GM19023 (cell line): ENCODE data around the gene POLRMT.
A peak's percentile ranks its signal among the peaks of the same experiment; 100 is the strongest.

Experiments
- ATAC-seq: cut with Tn5 transposase; IDR thresholded peaks from one replicate; pipeline ENCODE4 v1.9.1; 2021; ENCODE audit warnings: mild to moderate bottlenecking, moderate library complexity; ENCODE audit not compliant: unreplicated experiment

Gene POLRMT

DNA sequence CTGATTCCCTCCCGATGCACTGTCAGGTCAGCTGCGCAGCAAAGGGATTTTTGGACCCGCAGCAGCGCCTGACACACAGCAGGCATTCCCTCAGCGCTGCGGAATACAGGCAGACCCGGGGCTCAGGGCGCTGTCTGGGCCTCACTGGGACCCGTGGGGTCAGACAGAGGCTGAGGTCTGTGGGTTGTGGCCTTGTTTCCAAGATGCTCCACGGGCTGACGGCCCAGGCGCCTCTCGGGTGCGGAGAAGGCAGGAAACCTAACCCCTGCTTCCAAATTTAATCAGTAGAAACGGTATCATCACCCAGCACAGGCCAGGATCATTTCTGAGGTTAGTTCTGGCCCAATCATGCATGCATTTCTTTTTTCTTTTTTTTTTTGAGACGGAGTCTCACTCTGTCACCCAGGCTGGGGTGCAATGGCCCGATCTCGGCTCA lies 30.4 kb upstream of the POLRMT start:
- no peak for ATAC-seq

DNA sequence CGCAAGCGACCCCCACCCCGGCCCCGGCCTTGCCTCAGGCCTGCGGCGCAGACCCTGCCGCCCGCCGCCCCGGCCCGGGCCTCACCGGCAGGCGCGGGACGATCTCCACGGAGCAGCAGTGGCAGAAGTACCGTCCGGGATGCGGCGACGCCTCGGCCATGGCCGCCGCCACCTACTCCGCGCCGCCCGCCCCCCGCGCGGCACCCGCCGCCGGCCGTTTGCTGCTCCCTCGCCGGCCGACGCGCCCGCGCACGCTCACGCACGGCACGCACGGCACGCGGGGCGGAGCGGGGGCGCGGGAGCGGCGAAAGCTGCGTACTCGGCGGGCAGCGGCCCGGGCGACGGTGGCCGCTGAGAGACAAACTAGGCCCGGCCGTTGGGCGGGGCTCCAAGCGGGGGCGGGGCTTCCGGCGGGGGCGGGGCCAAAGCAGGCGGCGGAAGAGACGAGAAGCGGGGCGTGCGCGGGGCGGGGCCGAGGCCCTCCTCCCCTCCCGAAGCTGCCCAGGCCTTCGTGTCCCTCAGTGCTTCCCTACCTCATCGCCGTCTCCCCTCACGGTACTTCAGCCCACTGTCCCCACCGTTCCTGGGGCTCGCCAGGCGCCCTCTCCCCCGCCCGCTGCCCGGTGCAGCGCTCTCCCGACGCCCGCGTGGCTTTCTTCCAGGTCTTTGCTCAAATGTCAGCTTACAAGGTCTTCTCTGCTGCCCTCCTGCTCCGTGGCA lies 29.8 kb upstream of the POLRMT start, which contains the start of gene RNF126:
RNF126 (minus strand) TSS at position 253 of the 720 bp plus-strand sequence; CDS start at position 160, 93 bp downstream.
- ATAC-seq, result peak; percentile 60

DNA sequence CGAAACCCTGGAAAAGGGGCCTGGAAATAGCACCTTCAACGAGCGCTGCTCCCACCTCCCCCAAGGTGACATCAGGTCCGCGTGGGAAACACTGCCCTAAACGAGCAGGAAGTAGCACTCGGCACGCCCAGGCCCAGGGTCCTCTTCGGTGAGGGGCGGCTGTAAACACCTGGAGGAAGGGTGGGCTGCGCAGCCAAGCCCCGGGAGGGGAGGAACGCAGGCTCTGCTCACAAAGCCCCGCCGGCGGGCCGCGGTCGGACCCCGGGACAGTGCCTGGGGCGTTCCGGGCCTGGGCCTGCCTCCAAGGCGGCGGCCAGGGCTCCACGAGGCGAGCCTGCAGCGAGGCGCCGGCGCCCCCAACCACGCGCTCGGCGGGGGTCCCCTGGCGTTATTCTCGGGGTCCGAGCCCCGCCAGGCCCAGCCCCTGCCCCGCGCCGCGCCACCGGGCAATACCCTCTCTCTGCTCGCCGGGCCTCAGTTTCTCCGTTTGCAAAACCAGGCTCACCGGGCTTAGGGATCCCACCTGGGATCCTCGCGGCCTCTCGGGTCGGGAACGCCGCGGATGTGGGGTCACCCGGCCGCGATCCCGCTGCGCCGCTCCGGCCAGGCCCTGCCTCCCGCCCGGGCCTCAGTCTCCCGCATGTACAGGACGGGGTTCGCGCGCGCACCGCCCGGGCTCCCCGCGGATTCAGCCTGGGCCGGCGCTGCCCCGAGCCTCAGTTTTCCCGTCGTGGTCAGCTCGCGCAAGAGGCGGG lies 29.0 kb upstream of the POLRMT start:
- peak; percentile 6 for ATAC-seq

DNA sequence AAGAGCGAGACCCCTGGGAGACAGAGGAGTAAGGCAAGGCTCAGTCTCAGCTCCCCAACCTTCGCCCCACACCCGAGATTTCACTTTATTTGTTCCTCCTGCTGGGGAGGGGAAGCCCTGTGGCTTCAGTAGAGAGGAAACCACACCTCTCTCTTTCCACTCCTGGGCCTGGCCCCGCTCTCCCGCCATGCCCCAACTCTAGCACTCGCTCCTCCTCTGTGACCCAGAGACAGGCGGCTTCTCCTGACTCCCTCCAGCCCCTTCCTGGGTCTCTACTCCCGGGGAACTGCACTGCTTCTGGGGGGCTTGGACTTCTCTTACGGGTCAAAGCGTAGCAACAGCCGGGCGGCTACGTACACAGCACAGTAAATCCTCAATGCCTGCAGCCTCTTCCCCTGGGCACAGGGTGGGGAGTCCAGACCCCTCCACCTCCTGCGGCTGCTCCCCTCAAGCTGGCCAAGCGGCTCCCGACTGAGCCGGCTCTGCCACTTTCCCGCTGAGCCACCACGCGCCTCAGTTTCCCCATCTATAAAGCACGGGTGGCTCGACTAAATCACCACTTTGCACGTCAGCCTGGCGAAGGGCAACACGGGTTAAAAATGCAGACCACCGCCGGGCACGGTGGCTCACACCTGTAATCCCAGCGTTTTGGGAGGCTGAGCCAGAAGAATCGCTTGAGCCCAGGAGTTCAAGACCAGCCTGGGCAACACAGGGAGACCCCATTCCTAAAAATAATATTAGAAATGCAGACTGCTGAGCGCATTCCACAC lies 28.3 kb upstream of the POLRMT start:
- ATAC-seq, result no peak

DNA sequence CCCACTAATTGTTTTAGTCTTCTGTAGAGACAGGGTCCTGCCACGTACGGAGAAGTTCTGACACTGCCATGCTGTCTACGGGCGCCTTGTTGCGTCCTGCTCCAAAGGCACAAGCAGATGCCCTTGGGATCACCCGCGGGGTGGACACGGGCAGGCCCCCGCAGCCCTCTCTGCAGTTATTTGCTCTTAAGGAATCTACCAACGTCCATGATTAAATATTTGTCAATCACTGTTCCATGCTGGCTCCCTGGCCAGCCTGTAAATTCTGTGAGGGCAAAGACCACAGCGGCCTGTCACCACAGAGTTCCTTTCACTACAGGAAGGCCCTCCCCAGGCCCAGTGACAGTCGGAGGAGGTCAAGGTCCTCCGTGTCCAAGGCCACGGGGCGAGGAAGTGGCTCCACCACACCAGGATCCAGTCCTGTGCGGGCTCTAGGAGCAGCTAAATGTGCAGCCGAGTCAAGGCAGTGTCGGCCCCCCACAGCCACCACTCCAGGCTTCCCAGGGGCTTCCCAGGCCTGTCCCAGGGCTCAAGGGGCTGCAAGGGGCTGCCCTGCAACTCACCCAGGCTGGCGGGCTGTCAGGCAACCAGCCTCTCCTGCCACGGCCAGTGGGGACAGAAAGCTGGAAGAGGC lies 27.6 kb upstream of the POLRMT start:
- ATAC-seq, result no peak

DNA sequence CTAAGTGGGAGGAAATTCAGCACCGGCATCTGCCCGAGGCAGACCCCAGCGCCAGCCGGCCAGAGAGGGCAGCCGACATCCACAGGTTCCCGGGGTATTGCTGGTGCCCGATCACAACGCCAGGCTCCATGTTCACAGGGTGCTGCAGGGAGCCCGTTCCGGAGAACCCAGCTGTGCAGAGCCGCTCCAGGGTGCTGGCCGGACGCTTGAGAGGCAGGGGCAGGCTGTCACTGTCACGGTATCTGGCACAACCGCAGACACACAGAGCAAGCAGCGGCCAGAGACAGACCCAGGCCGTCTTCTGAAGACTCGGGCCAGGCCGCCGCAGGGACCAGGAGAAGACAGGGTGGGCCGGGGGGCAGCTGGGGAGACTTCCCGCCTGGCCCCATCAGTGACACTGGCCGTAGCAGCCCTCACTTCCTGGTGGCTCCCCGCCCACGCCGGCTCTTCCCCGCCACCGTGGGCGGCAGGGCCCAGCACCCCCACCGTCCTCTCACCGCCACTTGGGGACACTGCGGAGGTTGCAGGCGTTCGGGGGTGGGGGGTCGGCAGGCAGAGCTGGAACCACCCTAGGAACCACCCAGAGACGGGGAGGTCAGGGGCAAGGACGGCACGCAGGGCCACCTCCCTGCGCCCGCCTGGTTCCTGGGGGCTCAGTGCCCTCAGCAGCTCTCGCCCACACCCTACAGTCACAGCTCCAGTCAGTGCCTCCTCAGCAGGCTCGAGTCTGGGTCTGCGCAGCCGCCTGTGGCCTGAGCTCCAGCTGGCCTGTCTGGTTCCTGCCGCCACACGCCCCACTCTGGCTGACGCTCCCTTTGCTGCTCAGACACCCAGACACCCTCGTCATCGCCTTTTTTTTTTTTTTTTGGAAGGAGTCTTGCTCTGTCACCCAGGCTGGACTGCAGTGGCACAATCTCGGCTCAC lies 25.8 kb upstream of the POLRMT start:
- no peak for ATAC-seq

DNA sequence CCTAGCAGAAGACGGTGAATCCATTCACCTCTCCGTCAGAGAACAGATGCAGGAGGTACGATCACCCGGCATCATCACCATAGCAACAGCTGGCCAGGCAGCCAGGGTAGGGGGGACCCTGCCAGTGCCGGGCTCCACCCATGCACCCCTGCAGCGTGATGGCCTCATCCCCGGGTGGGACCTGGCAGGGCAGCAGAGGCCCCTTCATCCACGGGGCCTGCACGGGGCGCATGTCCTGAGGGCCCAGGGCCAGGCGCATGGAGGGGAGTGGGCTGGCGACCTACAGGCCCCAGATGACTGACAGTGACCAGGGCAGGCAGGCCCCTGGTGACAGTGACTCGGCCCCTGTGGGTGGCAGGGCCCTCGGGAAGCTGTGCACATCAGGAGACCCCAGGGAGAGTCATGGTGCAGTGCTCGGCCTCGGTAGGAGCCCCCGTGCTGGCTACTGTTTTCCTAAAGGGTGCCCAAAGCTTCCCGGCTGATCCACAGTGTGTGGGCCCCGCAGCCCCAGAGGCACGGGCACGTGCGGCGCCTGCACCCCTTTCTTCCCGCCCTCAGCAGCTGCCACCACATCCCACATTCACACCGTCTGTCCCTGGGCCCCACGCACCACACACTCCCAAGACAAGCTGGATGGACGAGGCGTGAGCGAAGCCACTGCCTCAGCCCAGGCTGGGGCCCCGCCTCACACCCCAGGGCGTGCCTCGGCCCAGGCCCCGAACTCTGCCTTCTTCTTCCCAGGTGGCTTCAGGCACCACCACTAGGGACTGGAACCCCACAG lies 24.9 kb upstream of the POLRMT start:
- no peak for ATAC-seq

DNA sequence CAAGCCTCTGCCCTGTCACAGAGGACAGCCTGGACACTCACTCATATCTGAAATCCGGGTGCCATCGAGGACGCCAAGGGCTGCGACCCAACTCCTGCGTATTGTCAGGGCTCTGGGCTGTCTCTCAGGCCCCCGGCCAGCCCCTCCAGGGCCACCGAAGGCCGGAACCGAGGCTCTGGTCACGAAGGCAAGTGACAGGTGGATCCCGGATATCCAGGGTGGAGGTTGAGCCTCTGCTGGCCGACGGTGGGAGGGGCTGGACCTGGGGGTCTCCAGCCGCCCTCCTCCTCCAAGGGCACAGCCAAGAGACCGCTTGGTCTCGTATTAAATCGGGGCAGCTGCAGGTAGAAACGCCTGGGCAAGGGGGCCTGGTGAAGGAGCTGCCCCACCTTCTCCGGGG lies 24.3 kb upstream of the POLRMT start:
- no peak for ATAC-seq

DNA sequence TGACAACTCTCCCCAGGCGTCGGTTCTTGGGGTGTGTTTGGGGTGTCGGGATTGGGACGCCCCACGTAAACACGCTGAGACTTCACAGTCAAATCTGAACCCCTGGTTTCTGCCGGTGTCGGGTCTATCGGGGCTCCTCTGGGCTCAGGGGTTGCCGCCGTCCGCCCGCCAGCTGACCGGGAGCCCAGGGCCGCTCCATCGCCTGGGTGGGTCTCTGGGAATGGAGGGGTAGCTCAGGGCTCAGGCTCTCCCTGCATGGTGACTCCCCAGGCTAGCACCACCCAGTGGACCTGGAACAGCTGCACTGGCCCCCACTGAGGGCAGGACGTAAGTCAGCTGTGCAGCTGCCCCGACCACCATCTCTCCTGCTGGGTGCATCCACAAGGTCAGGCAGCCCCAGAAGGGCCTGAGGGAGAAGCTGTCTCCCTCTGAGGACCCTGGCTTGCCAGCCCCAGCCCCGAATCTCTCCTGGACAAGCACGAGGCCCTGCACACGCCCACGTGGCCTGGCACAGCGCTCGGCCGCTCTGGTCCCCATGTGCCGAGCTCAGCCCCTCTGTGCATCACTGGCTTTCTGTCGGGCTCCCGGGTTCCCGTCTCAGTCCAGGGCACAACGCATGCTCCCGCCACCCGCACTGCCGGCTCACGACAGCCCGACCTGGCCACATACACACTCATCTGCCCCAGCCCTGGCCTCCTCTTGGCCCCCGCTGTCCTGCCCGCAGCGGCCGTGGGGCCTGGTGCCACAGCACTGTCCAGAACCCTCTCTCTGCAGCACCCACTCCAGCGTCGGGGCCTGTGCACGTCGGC lies 23.6 kb upstream of the POLRMT start:
- ATAC-seq, result no peak

DNA sequence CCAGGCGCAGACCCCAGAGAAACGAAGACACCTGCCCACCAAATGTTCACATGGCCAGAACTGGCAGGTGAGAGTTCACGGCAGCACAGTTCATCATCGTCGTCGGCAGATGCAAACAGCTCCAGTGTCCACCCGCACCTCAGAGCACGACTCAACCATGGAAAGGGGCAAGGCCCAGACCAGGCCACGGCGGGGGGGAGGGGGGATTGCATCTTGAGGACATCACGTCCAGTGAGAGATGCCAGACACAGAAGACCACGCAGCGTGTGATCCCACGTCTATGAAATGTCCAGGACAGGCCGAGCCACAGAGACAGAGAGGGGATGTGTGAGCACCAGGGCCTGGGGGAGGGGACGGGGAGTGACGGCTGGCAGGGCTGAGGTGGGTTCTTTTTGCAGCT lies 22.4 kb upstream of the POLRMT start:
- ATAC-seq, result no peak

DNA sequence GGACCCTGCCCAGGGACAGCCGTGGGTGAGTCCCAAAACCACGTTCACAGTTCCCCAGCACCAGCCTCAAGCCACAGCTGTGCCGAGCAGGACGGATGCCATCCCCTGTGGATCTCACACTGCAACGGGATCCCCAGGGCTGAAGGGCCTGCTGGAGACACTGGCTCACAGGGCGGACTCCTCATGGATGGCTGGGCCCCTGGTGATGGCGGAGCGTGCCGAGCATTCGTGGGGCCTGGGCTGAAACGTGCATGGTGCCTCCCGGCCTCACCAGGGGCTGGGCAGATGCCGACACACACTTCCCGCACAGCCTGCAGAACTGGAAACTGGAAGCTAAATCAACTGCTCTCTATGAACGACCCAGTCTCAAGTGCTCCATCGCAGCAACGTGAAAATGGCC lies 20.1 kb upstream of the POLRMT start:
- ATAC-seq, result no peak

DNA sequence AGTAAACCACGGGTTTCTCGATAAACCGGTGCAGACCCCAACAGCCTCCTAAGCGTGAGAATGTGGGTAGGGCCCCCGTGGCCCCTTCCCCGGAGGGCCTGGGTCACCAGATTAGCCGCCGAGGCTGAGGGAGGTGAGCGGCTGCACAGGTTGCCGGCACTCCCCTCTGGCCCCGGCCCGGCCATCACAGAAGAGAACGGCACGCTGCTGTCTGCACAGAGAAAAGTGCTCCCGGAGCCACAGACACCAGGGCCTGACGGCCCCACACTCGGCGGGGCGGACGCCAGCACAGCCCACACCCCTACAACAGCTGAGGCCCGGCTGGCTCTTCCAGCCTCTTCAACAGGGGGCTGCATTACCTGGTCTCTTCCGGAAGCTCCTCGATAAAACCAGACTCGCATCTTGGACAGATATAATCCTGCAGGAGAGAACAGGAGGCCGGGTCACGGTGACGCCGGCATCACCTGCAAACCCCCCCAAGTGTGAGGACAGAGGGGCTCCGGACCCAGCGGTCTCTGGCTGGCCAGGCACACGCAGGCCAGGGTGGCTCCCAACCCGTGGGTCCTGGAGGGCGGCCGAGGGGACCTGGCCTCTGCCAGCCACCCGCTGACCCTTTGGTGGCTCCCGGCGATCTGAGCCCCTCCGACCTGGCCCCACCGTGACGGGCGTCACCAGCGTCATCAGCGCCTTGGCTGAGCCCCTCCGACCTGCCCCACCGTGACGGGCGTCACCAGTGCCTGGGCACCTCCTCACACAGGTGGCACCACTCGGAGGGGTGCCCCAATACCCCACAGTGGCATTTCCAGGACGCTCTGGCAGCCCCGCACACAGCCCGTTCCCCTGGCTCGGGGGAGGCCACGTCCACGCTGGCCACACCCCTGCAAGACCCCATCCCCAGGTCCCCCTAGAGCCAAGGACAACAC lies 19.4 kb upstream of the POLRMT start:
- ATAC-seq, result no peak

DNA sequence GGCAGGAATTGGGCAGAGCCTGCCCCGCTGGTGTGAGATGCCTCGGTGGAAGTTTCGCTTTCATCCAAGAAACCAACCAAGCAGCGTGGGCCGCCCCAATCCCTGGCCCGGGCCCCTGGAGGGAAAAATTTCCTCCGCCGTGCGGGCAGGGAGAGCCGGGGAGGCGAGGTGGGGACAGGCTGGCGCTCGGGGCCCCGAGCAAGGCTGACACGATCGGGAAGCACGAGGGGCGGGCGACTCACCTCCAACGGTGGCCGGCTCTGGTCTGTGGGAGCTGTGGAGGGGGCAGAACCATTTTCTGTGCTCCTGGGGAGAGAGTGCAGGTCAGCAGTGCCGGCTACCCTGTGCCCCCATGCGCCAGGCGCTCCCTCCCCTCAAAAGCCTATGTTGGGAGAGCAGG lies 18.7 kb upstream of the POLRMT start:
- ATAC-seq, result no peak

DNA sequence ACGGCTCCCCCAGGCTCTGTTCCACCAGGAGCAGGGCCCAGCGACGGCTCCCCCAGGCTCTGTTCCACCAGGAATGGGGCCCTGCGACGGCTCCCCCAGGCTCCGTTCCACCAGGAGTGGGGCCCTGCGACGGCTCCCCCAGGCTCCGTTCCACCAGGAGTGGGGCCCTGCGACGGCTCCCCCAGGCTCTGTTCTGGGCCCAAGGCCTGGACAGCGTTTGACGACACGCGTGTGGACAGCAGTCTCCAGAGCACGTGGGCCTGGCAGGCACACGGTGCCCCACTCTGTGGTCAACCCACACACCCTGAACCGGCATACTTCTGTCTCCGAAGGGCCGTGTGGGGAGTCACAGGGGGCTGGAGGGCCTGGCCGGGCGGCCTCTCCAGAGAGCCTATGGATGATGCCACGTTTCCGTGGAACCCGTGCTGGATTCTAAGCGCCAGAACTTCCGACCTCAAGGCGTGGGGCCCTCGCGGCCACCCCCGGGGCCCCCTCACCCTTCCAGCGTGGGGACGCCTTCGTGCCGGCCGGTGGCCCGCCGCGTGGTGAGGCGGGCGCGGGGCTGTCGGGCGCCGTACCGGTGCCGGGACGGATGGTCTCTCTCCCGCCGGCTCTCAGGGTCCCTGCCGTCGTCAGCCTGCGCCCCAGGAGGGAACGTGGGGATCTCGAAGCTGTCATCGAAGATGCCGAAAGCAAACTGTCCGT lies 17.9 kb upstream of the POLRMT start:
- ATAC-seq, result no peak

DNA sequence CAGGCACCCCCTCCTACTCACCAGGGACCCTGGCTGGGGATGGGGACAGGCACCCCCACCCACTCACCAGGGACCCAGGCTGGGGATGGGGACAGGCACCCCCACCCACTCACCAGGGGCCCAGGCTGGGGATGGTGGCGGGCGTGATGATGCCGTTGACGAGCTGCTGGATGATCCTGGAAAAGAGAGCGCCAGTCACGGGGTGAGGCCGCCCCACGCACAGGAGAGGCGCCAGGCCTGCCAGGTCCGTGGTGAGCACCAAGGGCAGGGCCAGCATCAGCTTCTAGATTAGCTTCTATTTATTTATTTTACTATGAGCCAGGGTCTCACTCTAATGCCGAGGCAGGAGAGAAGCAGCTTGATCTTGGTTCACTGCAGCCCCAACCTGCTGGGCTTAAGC lies 16.8 kb upstream of the POLRMT start:
- no peak for ATAC-seq

DNA sequence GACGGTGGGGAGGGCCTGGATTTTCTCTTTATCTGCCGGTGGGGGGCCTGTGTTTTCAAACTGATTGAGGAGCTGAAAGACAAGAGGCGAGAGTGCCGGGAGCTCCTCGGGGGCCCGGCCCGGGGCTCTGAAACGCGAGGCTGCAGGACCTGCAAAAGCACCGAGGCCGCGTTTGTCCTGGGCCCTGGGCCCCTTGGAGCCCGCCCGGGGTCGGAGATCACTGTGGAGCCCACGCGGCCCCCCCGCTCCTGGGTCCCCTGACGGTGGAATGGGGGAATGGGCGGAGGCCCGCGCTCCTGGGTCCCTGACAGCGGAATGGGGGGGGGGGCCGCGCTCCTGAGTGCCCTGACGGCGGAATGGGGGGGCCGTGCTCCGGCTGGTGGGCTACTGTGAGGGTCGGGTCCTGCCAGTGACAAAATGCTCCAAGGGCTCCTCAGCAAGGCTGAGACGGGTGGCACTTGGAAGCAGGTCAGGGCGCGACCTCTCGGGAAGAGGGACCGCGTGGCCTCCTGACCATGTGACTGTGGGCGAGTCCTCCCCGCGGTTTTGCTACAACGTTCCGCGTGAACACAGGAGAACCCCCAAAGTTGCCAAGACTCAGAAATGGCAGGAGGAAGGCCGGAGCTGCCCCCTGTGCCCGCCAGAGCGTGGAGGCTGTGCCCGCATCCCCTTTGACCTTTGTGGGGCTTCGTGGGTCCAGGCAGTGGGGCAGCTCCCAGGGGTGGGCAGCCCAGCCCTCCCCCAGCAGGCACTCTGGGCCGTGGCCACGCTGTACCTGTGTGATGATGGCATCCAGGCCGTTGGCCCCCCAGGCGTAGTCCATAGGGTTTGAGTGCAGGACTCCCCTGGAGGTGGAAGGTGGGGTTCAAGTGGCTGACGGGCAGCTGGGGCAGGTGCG lies 15.8 kb upstream of the POLRMT start:
- no peak for ATAC-seq
